GM12864 (cell line): ENCODE measurements around the gene DDX39B.
A peak's percentile ranks its signal among the peaks of the same experiment; 100 is the strongest.

Experiments
- DNase-seq: peaks from one replicate; pipeline ENCODE4 v3.0.0-alpha.2; 2011; ENCODE audit warnings: low read depth
- H3K4me3 ChIP-seq: 2 replicates; pipeline ENCODE4 v1.5.1; 2011; ENCODE audit warnings: mild to moderate bottlenecking, low read depth, low read length, control low read depth
- CTCF ChIP-seq: IDR thresholded peaks from 2 replicates; pipeline ENCODE4 v1.5.1; 2011; ENCODE audit warnings: low read depth, mild to moderate bottlenecking, moderate library complexity, low read length, control low read depth, inconsistent platforms; ENCODE audit errors: missing control alignments

DDX39B gene

GRCh38 chr6:31546339-31546957 is 4.6 kb upstream of the DDX39B start, which contains the start of gene ATP6V1G2:
Gene ATP6V1G2, minus strand, starts transcription at chr6:31546608. Its CDS starts 49 bp downstream, at chr6:31546559.
- peak within 1 kb of the TSS; percentile 56 for H3K4me3 ChIP-seq
- peak; percentile 97 for TF ChIP-seq CTCF
- peak; percentile 69 for DNase-seq

- TF ChIP-seq CTCF, result no peak
- DNase-seq, result no peak
- no peak overlapping the region for H3K4me3 ChIP-seq
Measured at GRCh38 chr6:31545291-31545690, 3.5 kb upstream of the DDX39B start.

GRCh38 chr6:31544676-31545075 is 2.9 kb upstream of the DDX39B start:
- DNase-seq, result no peak
- no peak for TF ChIP-seq CTCF
- H3K4me3 ChIP-seq, result no peak overlapping the region

GRCh38 chr6:31543639-31544038 is 1.8 kb upstream of the DDX39B start:
- no peak for TF ChIP-seq CTCF
- no peak for DNase-seq
- H3K4me3 ChIP-seq, result no peak overlapping the region

GRCh38 chr6:31541059-31541657 is 645 bp downstream of the DDX39B start:
- no peak for DNase-seq
- peak overlapping the region; percentile 87 for H3K4me3 ChIP-seq
- TF ChIP-seq CTCF, result no peak

- no peak for DNase-seq
- TF ChIP-seq CTCF, result no peak
- H3K4me3 ChIP-seq, result peak overlapping the region; percentile 87
Measured at GRCh38 chr6:31540640-31541039, 1.2 kb downstream of the DDX39B start.
